Fibroblast of gingiva (primary cell): ENCODE data around the gene HIP1R.
"Not testable (repeated sequence)": the region's sequence is repeated elsewhere in the genome, so short reads cannot be mapped to it uniquely, and the experiment has no call there.

ENCODE experiments used
- DNase-seq: peaks from one replicate; pipeline ENCODE4 v3.0.0-alpha.2; 2011; ENCODE audit warnings: low read depth

Gene HIP1R

DNA sequence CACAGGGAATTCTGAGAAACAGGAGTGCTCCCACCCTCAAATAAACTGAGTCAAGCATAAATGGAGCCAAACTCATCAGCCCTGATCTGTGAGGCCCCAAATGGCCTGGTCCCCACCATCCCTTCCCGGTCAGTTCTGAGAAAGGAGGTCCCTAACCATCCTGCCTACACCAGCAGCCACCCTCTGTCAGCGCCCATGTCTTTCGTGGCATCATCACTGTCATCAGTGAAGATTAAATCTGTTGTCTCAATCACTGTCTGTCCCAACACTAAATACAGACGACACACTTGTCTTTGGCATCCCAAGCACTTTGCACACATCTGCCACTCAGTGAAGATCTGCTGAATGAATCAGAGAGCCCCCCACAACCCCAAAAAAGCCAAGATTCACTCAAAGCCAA, 38.3 kb downstream of the HIP1R start:
- DNase-seq, result no peak

DNA sequence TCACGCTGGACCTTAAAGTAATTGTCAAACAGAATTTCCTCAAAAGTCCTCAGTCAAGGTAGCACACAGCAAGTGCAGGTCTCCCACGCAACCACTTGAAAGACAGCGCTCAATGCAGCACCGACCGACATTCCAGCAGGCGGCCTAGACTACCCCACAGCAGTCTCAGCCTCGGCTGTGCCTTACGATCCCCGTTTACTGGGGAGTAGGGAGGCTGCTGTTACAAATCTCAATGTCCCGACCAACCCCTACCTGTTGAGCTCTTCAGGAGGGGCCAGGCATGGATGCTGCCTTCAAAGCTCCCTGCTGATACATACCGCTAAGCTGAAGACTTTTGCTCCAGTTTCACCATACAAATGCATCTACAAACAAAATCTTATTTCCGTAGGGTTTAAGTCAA, 38.8 kb downstream of the HIP1R start:
- no peak for DNase-seq

DNA sequence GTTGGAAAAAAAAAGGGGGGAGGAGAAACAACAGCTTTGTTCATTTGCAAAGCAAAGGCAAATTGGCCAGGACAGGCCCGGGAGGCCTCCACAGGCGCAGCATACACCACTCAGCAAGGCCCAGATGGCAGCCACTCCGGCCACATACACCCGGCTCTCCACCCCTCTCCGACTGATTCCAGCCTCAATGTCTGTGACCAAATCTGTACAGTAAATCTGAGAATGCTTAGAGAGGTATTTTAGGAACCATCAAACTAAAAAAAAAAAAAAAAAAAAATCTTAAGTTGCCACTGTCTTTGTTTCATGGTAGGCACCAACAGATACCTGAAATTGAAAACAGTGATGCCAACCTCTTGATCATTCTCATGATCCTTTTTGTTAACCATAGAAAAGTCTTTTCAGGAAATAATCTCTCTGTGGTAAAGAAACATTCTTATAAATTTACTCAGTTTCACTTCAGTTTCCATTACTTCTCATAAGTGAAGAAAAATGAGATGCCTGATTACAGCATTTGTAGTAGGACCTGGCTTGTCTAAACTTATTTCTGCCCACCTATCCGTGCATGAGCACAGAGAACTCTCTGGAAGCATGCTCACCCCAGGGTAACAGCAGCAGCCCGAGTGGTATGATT, 40.4 kb downstream of the HIP1R start:
- DNase-seq, result no peak

DNA sequence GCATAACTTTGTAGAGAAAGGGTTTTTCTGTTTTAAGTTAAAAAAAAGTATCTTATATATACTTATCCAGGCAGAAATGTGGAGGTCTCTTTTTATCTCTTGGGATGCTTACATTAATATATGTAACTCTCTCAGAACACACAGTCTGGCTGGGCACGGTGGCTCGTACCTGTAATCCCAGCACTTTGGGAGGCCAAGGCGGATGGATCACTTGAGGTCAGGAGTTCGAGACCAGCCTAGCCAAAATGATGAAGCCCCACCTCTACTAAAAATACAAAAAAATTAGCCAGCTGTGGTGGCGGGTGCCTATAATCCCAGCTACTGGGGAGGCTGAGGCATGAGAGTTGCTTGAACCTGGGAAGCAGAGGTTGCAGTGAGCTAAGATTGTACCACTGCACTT, 41.0 kb downstream of the HIP1R start:
- DNase-seq, result not testable (repeated sequence)

DNA sequence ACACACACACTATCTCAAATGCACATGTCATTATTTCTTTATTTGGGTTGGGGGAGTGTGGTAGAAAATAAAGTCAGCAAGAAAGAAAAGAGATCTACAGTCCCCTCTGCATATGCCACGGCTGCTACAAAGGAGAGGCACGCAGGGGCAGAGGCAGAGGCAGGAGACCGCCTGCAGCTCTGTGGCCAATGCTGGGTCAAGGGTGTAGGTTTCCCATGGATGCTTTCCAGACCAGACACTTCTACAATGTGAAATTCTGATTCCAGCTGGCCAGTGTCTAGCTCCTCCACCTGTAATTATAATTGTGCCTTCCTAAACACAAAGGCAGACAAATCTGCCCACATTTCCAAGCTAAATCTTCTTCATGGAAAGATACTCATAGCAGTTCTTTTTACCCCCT, 41.5 kb downstream of the HIP1R start:
- DNase-seq, result no peak

DNA sequence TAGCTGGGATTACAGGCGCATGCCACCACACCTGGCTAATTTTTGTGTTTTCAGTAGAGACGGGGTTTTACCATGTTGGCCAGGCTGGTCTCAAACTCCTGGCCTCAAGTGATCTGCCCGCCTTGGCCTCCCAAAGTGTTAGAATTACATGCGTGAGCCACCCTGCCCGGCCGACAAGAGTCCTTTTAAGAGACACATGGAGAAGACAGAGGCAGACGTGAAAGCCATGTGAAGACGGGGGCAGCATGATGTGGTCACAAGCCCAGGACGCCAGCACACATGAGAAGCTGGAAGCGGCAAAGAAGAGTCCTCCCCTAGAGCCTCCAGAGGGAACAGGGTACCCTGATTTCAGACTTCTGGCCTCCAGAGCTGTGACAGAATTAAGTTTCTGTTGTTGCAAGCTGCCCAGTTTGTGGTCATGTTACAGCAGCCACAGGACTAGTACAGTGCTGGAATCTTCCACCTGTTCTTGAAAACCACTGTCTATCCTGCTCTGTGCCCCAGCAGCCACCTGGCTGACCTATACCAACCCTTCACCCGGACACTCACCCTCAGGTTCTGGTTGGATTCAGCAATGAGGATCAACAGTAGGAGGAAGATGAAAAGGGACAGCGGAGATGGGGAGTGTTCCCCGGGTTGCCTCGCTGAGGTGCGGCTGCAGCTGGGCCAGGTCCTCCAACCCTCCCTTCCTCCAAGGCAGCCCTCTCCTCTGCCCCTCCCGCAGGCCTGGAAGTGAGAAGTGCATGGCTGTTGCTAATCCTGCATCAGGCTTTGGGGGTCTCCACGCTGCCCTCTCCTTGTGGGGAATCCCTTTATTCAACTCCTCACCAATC, 43.7 kb downstream of the HIP1R start:
- no peak for DNase-seq

DNA sequence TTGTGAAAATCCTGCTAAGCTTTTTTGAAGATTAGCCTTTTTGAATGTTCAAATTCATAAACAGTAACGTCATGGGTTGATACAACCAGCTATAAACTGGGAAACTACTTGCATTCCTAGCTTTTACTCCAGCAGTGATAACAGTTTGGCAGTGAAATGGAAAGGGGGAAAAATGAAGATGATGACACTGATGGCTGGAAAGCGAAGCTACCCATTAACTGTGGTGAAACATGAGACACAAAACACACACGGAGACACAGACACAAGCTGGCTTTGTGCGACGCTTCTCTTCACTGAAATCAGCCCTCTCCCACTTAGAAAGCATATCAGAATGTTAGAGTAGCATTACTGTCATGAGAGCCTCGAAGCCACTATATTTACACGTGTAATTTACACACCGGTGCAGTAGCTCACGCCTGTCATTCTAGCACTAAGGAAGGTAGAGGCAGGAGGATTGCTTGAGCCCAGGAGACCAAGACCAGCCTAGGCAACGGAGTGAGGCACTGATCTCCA, 45.0 kb downstream of the HIP1R start:
- DNase-seq, result peak; percentile 18

DNA sequence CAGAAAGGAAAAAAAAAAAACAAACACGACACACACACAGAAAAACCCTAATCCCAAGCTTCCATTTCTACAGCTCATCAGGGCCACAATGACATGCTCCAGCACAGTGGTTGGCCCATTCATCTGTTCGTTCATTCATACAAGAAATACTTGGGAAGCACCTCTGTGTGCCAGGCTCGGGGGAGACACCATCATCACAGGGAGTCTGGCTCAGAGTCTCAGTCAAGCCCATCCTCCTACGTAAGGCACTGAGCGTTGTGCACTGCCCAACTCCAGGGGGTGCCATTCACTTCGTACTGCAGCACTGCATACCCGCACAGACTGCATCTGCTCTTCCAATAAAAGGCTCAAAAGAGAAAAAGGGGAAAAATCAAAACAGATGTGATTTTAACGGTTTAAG, 45.4 kb downstream of the HIP1R start:
- peak; percentile 52 for DNase-seq

DNA sequence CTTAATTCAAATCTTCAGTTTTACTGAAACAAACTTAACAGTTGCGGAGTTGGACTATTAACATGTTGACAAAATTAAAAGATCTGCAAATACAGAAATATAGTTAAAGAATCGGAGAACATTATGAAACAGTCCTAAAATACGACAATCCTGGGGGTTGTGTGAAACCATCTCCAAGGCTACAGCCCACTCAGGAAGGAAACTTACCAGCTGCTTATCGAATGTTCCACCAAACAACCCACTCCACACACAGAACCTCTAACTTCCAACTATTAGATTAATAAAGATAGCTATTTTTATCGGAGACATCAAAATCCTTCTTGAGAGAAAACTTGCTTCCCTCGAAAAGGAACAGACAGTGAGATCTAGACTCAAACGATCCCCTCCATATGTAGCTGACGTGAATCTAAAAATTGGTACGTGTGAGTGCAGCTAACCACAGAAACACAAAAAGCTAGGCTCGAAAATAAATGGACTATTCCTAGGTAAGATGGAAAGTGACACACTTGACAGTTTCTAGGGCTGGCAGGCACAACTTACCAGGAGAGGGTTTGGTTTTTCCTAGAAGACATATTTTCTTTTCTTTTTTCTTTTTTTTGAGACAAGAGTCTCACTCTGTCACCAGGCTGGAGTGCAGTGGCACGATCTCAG, 47.8 kb downstream of the HIP1R start:
- DNase-seq, result no peak

DNA sequence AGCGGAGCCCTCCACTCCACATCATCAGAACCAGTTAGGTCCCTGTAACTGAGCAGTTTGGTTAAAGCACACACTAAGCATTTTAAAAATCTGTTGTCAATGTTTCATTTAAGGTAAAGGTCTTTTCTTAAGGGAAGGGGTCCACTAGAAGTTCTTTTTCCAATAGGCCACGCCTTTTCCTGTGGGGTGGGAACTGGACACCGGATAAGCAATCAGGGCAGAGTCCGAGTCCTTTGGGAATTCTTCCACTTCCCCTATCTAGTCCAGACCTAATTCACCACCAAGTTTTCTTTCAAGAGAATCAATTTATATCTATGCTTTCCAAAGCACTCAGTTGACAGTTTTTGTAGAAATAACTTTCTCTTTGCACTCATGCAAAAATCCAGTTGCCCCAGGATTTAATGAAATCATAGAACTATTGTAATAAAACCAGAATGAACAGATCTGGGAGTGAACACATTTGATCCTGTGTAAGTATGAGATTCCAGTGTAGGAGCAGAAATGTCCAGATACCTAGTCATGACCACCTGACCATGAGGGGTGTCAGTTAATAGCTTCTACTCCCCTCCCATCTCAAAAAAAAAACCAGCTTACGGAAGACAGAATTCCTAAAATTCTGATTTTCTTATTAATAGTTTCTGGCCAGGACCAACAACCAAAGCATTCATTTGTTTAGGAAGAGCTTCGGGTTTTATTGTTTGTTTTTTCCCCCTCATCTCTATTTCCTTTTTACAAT, 49.0 kb downstream of the HIP1R start:
- no peak for DNase-seq

DNA sequence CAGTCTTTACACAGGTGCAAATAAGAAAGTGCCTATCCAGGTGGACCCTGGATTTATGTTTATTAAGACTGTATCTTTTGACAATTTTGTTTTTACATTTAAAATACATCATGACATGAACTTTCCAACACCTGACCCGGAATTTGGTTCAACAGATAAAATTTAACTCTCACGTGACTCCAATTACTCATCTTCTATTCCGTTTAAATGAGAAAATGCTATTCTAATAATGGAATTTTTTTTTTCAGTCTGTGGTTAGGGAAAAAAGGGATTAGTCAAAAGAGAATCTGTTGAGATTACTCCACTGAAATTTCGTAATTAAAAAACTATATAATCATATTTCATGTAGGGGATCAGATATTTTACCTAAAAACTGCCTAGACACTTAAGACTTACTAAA, 49.6 kb downstream of the HIP1R start:
- no peak for DNase-seq

DNA sequence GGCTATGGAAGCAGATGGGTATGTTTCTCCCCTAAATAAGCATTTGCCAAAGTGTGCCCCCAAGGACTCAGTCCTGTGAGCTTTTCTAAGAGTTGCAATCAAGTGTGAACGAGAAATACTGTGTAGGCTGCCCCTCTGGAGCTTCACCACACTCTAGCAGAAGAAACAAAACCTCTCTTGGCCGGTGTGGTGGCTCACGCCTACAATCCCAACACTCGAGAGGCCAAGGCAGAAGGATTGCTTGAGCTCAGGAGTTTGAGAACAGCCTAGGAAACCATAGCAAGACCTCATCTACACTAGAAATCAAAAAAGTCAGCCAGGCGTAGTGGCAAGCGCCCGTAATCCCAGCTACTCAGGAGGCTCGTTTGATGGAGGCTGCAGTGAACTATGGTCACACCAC, 50.9 kb downstream of the HIP1R start:
- DNase-seq, result no peak

DNA sequence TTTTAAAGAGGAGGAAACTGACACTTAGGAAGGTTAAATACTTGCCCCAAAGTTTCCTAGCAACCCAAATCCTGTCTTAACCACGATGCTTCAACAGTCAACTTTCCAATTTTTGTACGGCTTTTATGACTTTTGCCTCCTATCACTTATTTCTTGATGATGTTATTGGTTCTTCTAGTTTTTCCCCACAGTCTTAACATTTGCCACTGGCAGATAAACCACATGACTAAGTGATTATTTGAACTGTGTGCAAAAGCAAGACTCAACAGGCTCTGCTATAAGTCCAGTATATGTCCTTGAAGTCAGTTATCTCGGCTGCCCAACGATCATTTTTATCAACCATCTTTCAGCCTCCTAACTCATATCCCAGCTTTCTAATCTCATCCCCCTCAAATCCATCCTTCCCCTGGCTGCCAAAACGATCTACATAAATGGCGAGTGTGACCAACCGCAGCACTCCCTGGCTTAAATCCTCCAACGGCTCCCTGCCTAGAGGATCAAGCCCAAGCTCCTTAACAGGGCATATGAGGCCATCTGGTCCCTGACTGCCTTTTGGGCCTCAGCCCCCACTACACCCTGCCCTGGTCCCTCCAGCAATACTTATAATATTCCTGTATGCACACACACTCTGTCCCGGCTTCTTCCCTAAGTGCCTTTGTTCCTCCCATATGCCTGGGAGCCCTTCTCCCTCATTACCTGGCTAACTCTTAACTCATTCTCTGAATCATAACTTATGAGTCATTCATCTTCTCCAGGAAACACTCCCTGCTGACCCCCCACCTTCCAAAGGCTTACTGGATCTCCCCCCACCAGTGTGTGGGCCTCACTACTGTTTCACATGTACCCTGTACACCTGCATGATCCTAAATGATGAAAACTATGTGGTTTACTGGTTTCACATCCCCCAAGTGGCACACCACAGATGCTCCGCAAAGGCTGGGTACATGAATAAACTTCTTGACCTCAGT, 51.9 kb downstream of the HIP1R start:
- DNase-seq, result no peak

DNA sequence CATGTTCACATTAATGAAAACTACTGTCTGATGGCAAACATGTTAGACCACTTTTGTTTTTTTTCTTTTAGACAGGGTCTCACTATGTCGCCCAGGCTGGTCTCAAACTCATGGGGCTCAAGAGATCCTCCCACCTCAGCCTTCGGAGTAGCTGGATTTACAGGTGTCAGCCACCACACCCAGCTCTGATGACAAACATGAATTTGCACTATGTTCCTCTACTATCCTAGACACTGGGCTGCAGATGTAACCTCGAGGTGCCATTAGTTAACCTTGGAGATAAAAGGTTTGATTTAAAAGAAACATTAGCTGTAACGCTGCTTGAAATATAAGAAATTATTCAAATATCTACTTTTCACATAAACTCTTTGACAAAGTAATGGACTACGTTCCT, 52.6 kb downstream of the HIP1R start:
- no peak for DNase-seq

DNA sequence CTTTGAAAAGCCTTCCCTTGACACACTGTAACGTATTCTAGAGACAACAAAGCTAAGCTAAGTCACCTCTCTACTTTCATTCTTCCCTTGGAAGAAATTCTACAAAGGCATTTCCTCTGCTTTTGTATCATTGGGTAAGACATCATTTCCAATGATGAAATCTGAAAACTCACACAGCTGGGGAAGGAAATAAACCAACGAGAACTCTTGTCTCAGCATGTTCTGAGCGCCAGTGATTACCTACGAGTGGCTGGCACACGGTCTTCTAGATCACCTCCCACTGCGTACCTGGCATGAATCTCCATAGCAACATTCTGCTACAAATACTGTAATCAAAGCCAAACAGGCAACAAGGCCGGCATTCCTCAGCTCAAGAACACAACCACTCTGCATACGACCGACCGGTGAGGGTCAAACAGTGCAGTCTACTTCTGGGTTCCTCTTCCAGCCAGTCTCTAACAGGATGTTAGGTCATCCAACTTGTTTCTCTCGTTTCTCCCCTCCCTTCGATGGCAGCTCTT, 53.0 kb downstream of the HIP1R start:
- DNase-seq, result peak; percentile 38

DNA sequence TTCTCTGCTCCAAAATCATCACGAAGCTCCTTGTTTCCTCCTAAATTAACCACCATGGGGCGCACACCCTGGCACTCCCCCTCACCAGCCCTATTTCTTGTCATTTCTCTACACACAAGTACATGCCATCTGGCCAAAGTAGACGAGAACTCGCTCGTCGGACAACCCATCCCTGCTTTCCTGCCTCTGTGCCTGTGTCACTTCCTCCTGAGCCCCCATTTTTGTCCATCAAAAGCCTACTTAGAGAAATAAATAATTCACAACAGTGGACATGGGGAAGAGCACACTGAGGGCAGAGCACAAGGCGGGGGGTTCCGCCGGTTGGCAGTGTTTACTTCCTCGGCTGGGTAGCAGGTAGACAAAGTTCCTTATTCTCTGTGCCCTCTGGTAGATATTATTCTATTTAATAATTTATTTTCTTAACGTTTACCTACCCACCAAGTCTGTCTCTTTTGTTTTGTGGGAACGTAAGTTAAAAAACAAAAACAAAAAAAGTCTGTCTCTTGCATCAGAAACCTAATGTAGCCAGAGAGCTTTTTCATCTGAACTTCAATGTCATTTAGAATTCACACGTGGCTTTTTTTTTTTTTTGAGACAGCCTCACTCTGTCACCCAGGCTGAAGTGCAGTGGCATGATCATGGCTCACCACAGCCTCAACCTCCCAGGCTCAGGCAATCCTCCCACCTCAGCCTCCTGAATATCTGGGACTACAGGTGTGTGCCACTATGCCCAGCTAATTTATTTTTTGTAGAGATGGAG, 54.7 kb downstream of the HIP1R start:
- DNase-seq, result no peak

DNA sequence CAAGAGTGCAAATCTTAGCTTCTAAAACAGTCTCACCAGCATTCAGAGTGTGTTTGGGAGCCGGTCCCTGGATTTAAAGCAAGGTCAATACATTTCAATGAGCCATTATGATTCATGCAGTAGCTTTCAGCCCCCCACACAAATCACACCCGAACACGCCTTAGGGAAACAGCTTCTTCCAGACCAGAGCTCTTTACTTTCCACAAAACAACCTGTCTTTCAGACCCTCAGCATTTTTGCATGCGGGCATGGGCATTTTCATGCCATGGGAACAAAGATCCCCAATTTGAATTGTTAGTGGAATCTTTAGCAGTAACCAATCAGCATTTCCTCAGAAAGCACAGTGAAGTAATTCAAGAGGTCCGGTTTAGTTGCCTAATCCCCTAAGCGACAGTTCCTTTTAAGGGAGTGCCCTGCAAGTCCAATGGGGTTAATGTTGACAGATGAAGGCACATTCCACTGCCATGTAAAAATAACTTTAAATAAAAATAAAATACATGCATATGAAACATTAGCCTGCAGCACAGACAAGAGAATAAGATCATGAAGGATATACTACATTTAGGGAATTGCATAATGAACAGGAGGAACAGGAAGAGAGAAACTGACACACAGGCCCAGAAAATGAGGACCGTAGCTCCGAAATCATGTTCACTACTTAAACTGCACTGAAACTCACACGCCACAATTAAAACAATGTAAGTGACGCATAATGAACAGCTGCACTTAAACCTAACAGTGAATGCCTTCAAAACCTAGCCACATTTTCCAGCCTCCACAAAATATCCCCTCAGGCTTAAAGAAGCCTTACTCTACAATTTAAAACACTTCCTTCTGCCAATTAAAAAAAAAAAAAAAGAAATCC, 56.6 kb downstream of the HIP1R start:
- DNase-seq, result peak; percentile 74

DNA sequence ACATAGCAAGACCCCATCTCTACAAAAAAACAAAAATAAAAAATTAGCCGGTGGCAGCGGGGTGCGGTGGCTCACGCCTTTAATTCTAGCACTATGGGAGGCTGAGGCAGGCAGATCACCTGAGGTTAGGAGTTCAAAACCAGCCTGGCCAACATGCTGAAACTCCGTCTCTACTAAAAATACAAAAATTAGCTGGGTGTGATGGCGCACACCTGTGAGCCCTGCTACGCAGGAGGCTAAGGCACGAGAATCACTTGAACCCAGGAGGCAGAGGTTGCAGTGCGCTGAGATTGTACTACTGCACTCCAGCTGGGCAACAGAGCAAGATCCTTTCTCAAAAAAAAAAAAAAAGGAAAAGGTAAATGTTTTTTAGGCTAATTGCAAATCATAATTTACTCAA, 57.5 kb downstream of the HIP1R start:
- DNase-seq, result not testable (repeated sequence)
